ENCODE measurements around the gene ATG9A.
A peak's percentile ranks its signal among the peaks of the same experiment; 100 is the strongest.
"Not testable (repeated sequence)": the region's sequence is repeated elsewhere in the genome, so short reads cannot be mapped to it uniquely, and the experiment has no call there.

ATG9A gene

GRCh38 chr2:219205981-219206327 lies 23.5 kb downstream of the ATG9A start:
- DNase-seq = no peak

DNA sequence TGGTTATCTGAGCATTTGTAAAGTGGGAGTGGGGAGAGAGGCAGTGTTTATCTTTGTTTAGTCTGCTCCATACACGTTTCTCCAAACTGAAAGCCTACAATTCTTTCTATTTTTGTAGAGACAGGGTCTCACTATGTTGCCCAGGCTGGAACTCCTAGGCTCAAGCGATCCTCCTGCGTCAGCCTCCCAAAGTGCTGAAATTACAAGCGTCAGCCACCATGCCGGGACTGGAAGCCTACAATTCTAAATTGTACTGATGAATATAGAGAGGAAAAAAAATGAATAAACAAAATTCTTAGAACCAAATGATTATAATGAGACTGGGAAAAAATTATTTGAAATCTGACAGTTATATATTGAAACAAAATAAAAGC lies 24.3 kb downstream of the ATG9A start:
- no peak for DNase-seq

DNA sequence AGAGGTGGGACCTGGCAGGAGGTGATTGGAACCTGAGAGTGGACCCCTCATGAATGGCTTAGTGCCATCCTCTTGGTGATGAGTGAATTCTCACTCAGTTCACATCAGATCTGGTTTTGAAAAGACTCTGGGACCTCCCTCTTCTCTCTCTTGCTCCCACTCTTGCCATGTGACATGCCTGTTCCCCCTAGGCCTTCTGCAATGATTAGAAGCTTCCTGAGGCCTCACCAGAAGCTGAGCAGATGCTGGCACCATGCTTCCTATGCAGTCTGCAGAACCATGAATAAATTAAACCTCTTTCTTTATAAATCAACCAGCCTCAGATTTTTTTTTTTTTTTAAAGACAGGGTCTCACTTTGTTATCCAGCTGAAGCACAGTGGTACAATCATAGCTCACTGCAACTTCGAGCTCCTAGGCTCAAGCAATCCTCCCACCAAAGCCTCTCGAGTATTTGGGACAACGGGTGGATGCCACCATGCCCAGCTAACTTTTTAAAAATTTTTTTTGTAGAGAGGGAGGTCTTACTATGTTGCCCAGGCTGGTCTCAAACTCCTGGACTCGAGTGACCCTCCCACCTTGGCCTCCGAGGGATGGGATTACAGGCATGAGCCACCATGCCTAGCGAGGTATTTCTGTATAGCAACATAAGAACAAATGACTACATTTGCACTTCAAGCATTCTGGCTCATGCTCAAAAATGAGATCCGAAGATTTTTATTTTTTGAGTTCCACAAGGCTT lies 24.8 kb downstream of the ATG9A start:
- DNase-seq = no peak

- DNase-seq = not testable (repeated sequence)
These were observed 28.1 kb downstream of the ATG9A start for GRCh38 chr2:219201331-219201730.

DNA sequence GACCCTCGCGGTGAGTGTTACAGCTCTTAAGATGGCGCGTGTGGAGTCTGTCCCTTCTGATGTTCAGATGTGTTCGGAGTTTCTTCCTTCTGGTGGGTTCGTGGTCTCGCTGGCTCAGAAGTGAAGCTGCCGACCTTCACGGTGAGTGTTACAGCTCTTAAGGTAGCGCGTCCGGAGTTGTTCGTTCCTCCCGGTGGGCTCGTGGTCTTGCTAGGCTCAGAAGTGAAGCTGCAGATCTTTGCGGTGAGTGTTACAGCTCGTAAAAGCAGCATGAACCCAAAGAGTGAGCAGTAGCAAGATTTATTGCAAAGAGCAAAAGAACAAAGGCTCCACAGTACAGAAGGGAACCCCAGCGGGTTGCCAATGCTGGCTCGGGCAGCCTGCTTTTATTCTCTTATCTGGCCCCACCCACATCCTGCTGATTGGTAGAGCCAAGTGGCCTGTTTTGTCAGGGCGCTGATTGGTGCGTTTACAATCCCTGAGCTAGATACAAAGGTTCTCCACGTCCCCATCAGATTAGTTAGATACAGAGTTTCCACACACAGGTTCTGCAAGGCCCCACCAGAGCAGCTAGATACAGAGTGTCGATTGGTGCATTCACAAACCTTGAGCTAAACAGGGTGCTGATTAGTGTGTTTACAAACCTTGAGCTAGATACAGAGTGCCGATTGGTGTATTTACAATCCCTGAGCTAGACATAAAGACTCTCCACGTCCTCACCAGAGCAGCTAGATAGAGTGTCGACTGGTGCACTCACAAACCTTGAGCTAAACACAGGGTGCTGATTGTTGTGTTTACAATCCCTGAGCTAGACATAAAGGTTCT lies 28.7 kb downstream of the ATG9A start:
- DNase-seq = not testable (repeated sequence)

DNA sequence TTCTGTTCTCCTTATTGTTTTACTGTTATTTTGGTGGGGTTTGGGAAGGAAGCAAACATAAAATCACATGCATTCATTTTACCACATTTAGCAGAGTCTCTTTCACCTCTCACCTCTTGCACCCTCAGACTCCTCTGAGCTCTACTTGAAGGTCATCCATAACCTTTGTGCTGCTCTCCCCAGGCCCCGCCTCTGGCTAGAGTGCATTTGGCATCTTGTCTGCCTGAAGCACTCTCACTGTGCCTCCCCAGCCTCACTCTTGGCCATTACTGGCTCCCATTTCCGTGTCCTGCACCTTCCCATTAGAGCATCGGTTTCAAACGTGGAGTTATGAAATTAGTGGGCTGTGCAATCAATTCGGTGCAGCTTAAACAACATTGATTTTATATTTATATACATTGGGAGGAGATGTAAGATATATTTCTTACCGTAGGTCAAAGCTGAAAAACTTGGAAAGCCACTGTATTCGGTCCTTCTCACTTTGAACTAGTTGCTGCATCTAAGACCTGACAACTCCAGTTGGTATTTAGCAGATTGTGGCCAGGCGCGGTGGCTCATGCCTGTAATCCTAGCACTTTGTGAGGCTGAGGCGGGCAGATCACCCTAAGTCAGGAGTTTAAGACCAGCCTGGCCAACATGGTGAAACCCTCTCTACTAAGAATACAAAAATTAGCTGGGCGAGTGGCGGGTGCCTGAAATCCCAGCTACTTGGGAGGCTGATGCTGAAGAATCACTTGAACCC lies 29.8 kb downstream of the ATG9A start:
- DNase-seq = no peak

GRCh38 chr2:219198974-219199373 lies 30.5 kb downstream of the ATG9A start:
- DNase-seq = no peak

DNA sequence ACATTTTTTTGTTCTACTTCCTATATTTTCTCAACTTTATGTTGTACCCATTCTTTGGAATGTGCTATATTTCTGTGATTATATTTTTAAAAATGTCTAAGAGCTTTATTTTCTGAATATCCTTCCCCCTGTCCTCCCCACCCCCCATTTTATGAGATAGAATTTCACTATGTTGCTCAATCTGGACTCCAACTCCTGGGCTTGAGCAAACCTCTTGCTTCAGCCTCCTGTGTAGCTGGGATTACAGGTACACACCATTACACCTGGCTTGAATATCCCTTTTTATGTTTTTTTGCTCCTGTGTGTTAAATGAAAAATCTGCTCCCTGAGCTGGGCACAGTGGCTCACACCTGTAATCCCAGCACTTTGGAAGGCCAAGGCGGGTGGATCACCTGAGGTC lies 32.0 kb downstream of the ATG9A start:
- no peak for DNase-seq

DNA sequence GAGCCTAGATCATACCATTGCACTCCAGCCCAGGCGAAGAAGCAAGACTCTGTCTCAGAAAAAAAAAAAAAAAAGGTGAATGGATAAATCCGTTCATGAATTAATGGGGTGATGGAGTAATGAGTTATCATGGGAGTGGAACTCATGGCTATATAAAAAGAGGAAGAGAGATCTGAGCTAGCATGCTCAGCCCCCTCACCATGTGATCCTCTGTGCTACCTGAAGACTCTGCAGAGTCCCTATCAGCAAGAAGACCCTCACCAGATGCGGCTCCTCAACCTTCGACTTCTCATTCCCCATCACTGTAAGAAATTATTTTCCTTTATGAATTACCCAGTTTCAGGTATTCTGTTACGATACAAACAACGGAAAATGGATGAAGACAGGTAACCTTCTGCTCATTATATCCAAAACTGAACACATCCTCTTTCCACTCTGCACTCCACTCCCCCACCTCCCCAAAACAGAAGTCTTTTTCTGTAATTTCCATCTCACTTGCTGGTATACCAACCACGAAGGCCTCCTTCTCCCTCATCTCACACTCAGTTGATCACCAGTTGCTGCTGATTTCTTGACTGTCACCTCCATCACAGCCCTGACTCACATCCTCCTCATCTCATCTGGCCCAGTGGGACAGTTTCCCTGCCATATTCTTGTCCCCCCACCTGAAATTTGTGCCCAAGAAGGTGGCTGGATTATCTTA lies 42.5 kb downstream of the ATG9A start:
- no peak for DNase-seq

GRCh38 chr2:219184121-219184520 lies 45.3 kb downstream of the ATG9A start:
- DNase-seq = no peak

DNA sequence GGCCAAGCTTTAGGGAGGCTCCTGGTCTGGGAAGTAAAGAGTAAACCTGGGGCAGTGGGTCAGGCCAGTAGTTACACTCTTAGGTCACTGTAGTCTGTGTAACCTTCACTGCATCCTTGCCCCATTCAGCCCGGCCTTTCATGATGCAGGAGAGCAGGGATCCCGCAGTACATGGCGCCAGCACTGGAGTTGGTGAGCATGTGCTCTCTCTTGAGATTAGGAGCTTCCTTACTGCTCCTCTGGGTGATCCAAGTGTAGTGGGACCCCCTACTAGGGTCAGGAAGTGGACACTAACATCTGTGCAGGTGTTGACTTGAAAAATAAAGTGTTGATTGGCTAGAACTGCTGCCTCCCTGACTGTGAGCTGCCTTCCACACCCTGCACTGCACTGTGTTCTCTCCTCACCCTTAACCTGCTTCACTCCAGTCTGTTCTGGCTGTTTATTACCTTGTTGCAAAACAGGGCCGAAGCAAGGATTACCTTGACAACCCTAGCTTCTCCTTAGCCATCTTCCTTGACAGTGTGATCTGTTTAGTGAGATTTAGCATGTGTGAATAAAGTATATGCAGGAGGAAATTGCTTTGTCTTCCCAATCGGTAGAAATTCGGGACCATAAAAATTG lies 46.2 kb downstream of the ATG9A start:
- DNase-seq = no peak

DNA sequence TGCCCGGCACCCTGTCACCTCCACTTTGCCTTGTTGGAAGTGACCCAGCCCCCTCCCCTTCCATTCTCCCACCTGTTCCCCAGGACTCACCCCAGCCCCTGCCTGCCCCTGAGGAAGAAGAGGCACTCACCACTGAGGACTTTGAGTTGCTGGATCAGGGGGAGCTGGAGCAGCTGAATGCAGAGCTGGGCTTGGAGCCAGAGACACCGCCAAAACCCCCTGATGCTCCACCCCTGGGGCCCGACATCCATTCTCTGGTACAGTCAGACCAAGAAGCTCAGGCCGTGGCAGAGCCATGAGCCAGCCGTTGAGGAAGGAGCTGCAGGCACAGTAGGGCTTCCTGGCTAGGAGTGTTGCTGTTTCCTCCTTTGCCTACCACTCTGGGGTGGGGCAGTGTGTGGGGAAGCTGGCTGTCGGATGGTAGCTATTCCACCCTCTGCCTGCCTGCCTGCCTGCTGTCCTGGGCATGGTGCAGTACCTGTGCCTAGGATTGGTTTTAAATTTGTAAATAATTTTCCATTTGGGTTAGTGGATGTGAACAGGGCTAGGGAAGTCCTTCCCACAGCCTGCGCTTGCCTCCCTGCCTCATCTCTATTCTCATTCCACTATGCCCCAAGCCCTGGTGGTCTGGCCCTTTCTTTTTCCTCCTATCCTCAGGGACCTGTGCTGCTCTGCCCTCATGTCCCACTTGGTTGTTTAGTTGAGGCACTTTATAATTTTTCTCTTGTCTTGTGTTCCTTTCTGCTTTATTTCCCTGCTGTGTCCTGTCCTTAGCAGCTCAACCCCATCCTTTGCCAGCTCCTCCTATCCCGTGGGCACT lies 46.9 kb downstream of the ATG9A start:
- DNase-seq = no peak

DNA sequence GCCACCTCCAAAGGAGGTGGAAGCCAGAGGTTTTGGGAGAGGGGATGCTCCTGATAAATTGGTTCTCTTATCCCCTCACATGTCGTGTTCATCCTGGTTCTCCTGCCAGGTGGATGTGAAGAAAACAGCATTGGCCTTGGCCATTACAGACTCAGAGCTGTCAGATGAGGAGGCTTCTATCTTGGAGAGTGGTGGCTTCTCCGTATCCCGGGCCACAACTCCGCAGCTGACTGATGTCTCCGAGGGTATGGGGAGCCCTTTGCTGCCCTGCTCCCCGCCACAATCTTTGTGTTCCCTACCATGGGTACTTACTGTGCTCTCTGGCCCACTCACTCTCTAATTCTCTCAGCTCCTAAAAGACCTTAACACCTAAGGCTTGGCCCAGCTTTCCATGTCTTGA lies 47.9 kb downstream of the ATG9A start:
- no peak for DNase-seq

DNA sequence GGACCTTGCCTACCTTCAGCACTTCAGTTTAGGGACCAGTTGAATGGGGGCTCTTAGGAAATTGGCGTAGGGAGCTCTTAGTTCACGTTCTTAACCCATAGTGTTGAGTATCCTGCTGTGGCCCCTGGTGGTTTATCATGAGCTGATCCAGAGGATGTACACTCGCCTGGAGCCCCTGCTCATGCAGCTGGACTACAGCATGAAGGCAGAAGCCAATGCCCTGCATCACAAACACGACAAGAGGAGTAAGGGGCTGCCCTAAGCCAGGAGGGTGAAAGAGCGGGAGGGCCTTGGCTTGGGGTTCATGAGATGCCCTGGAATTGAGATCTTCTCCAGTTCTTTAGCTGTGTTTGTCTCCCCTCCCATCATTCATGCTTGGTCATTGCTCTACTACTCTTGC lies 48.5 kb downstream of the ATG9A start:
- no peak for DNase-seq

- no peak for DNase-seq
These were observed 49.6 kb downstream of the ATG9A start for GRCh38 chr2:219179601-219180465.

GRCh38 chr2:219178377-219179175 lies 50.9 kb downstream of the ATG9A start:
- peak; percentile 16 for DNase-seq

DNA sequence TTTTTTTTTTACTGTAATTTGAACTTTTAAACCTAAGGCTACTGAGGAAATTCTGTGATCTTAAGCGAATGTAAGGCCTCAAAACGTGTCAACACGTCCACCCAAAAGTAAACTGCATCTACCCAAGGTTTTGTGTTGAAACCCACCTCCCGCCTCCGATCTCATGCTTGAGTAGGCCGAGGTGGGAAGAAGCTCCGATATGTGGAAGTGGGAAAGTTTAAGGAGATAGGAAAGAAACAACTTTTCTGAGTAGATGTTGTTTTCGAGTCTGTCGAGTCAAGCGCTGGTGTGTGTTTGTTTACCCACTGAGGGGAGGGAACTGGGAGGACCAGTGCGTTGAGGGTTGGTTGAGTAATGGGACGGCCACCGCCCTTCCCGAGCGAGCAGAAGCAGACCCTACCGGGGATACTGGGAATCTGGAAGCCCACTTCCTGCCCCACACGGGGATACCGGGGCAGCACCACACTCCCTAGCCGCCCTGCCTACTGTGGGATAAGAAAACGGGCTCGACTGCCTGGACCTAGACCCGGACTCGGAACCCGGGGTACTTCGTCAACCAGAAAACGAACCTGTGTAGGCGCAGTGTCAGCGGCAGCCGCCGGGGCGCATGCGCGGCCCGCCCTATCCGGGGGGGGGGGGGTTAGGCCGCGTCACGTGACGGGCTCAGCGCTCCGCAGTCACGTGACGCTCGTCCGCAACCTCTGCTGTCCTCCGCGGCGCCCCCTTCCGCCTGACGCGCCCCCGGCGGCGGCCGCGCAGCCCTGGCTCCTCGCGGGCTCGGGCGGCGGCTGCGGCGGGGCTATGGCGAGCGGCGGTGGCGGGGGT lies 51.7 kb downstream of the ATG9A start, which contains the start of gene RETREG2:
TSS of gene RETREG2 (plus strand) at position 724 of the 825 bp plus-strand sequence. CDS start at position 802, 78 bp downstream.
- DNase-seq = peak; percentile 86

- peak; percentile 77 for DNase-seq
These were observed 52.5 kb downstream of the ATG9A start, which contains the start of gene CNPPD1 for GRCh38 chr2:219176818-219177551. TSS of gene CNPPD1 (minus strand) at chr2:219176925. CDS start at chr2:219176828, 97 bp downstream.
